HEK293 (cell line): Measurements from ENCODE around the gene DRC3.
A peak's percentile ranks its signal among the peaks of the same experiment; 100 is the strongest.

Source experiments
- CTCF ChIA-PET: fragments of 350-600 bp; formaldehyde crosslinking; extraction: SDS; loops from one replicate; lab custom pipeline; 2021; ENCODE audit warnings: antibody characterized with exemption; lab: Yijun Ruan, JAX
- POLR2A ChIA-PET: fragments of 300-600 bp; formaldehyde crosslinking; extraction: SDS; loops from one replicate; lab custom pipeline; 2020; ENCODE audit warnings: antibody characterized with exemption, inconsistent platforms; lab: Yijun Ruan, JAX
- H3K27ac ChIP-seq: fragments of 200-500 bp; sonication (Bioruptor generic); 2 replicates; pipeline ENCODE4 v1.5.1; 2014; ENCODE audit warnings: low read depth, low read length, control low read depth, inconsistent platforms; ENCODE audit errors: extremely low read depth
- H3K36me3 ChIP-seq, 2 experiments: fragments of 200-500 bp in 1 of 2; sonication (Bioruptor generic) in 1 of 2; 1 replicate in 1 of 2; 2 replicates in 1 of 2; pipeline ENCODE4 v1.5.1; 2014 to 2017; ENCODE audit warnings: inconsistent platforms in 2 of 2, low read length in 2 of 2; ENCODE audit not compliant: control insufficient read depth in 2 of 2, insufficient read depth in 1 of 2
- H3K4me1 ChIP-seq: fragments of 200-500 bp; sonication (Bioruptor generic); 2 replicates; pipeline ENCODE4 v1.5.1; 2014; ENCODE audit warnings: mild to moderate bottlenecking, low read length, inconsistent platforms; ENCODE audit not compliant: control insufficient read depth, insufficient read depth
- H3K4me3 ChIP-seq: 2 replicates; pipeline ENCODE4 v1.5.1; 2011; ENCODE audit warnings: low read depth, mild to moderate bottlenecking, control low read depth, low read length, moderate library complexity
- H3K9me3 ChIP-seq: fragments of 200-500 bp; sonication (Bioruptor generic); 2 replicates; pipeline ENCODE4 v1.5.1; 2014; ENCODE audit warnings: low read depth, low read length, inconsistent platforms; ENCODE audit not compliant: control insufficient read depth, insufficient read depth
- ATF2 ChIP-seq: fragments of 450-650 bp; formaldehyde crosslinking; IDR thresholded peaks from 2 replicates; pipeline ENCODE4 v1.5.1; 2016; ENCODE audit warnings: missing biosample characterization, missing genetic modification characterization, low read depth
- GLI2 ChIP-seq: fragments of 450-650 bp; formaldehyde crosslinking; IDR thresholded peaks from 2 replicates; pipeline ENCODE4; 2017; ENCODE audit warnings: missing biosample characterization, missing genetic modification characterization, low read depth, borderline replicate concordance
- GLIS1 ChIP-seq: fragments of 450-650 bp; formaldehyde crosslinking; IDR thresholded peaks from 2 replicates; pipeline ENCODE4 v1.5.1; 2016; ENCODE audit warnings: missing biosample characterization, missing genetic modification characterization
- SP3 ChIP-seq: fragments of 450-650 bp; formaldehyde crosslinking; IDR thresholded peaks from 2 replicates; pipeline ENCODE4 v1.5.1; 2016; ENCODE audit warnings: missing biosample characterization, missing genetic modification characterization
- ZFP41 ChIP-seq: fragments of 450-650 bp; formaldehyde crosslinking; IDR thresholded peaks from 2 replicates; pipeline ENCODE4 v1.5.1; 2016; ENCODE audit warnings: missing biosample characterization, missing genetic modification characterization, borderline replicate concordance
- ZNF133 ChIP-seq: fragments of 450-650 bp; formaldehyde crosslinking; IDR thresholded peaks from 2 replicates; pipeline ENCODE4 v1.5.1; 2016; ENCODE audit warnings: missing biosample characterization, missing genetic modification characterization
- ZNF18 ChIP-seq: fragments of 450-650 bp; formaldehyde crosslinking; IDR thresholded peaks from 2 replicates; pipeline ENCODE4 v1.5.1; 2016; ENCODE audit warnings: missing biosample characterization, missing genetic modification characterization
- ZNF274 ChIP-seq, 2 experiments: fragments of 200-500 bp in 1 of 2; fragments of 450-650 bp in 1 of 2; sonication (Bioruptor generic) in 1 of 2; formaldehyde crosslinking in 1 of 2; IDR thresholded peaks; 2 replicates each; pipeline versions ENCODE4 v1.5.1 to v1.6.1; 2014 to 2016; ENCODE audit warnings: borderline replicate concordance in 1 of 2, inconsistent platforms in 1 of 2, low read length in 1 of 2, missing biosample characterization in 1 of 2, missing genetic modification characterization in 1 of 2
- ZNF398 ChIP-seq: fragments of 450-650 bp; formaldehyde crosslinking; IDR thresholded peaks from 2 replicates; pipeline ENCODE4 v1.5.1; 2017; ENCODE audit warnings: missing biosample characterization, missing genetic modification characterization
- ZNF404 ChIP-seq: fragments of 450-650 bp; formaldehyde crosslinking; IDR thresholded peaks from 2 replicates; pipeline ENCODE4 v1.5.1; 2017; ENCODE audit warnings: missing biosample characterization, missing genetic modification characterization
- ZNF623 ChIP-seq: fragments of 450-650 bp; formaldehyde crosslinking; IDR thresholded peaks from 2 replicates; pipeline ENCODE4 v1.5.1; 2016; ENCODE audit warnings: missing biosample characterization, missing genetic modification characterization
- ZNF692 ChIP-seq: fragments of 450-650 bp; formaldehyde crosslinking; IDR thresholded peaks from 2 replicates; pipeline ENCODE4 v1.5.1; 2016; ENCODE audit warnings: missing biosample characterization, missing genetic modification characterization

Gene DRC3

GRCh38 chr17:17978481-17979424, 6.1 kb downstream of the DRC3 start:
- ChIA-PET CTCF (interaction anchor here (0.6 to 0.7 kb wide), 2 partner anchors 30 to 54 kb away, joined by 3 to 8 read pairs; no protein-coding TSS in a partner anchor), POLR2A (interaction anchor here (1.4 kb wide), 1 partner anchor 11 kb away, joined by 4 read pairs; no protein-coding TSS in a partner anchor)
- Histone ChIP-seq H3K4me3 (no peak overlapping the region), H3K36me3 (no peaks in the 10 kb centered on the region), H3K9me3 (no peaks in the 10 kb centered on the region), H3K27ac (no peak overlapping the region), H3K4me1 (no peaks in the 10 kb centered on the region)
- no peak for TF ChIP-seq ATF2 (tag by site-specific recombination)
- TF ChIP-seq ZNF274 (IDR thresholded peaks at IDR 0.05; ENCODE audit: low read length): no peak
- TF ChIP-seq ZNF274 (tag by site-specific recombination; IDR thresholded peaks at IDR 0.05; ENCODE audit: borderline replicate concordance): no peak
- TF ChIP-seq ZNF623 (tag by site-specific recombination): peak; percentile 98
- no peak for TF ChIP-seq ZNF18 (tag by site-specific recombination)

- H3K36me3 ChIP-seq: no peaks in the 10 kb centered on the region
- no peaks in the 10 kb centered on the region for H3K9me3 ChIP-seq
- no peaks in the 10 kb centered on the region for H3K4me1 ChIP-seq
- POLR2A ChIA-PET: interaction anchor here (0.7 to 2.0 kb wide), 4 partner anchors 7 to 493 kb away, joined by 3 to 9 read pairs (median 6); partner anchors contain the start of genes DRC3 and TOM1L2
- no peak for TF ChIP-seq ZNF18 (tag by site-specific recombination)
- TF ChIP-seq GLIS1 (tag by site-specific recombination): no peak
- TF ChIP-seq ZNF133 (tag by site-specific recombination): no peak
- no peak for TF ChIP-seq SP3
- TF ChIP-seq, all 188 proteins: peak for 0
- CTCF ChIA-PET: interaction anchor here (0.6 to 1.1 kb wide), 2 partner anchors 39 to 61 kb away, joined by 3 to 4 read pairs; no protein-coding TSS in a partner anchor
- Histone ChIP-seq H3K4me3 (no peak overlapping the region), H3K27ac (no peak overlapping the region)
Observed at GRCh38 chr17:17979778-17980177, 7.1 kb downstream of the DRC3 start.

- CTCF ChIA-PET: no interaction called here
- Histone ChIP-seq H3K27ac (no peak overlapping the region), H3K36me3 (no peaks in the 10 kb centered on the region), H3K4me1 (no peaks in the 10 kb centered on the region), H3K9me3 (no peaks in the 10 kb centered on the region), H3K4me3 (no peak overlapping the region)
- POLR2A ChIA-PET: interaction anchor here (2.0 kb wide), 1 partner anchor 9 kb away, joined by 9 read pairs; the partner anchor contains the start of genes DRC3 and TOM1L2
- TF ChIP-seq ZNF692 (tag by site-specific recombination): no peak
- no peak for TF ChIP-seq ZNF398
- TF ChIP-seq GLI2: no peak
- no peak for TF ChIP-seq ZFP41
- TF ChIP-seq ZNF404 (tag by site-specific recombination): no peak
Observed at GRCh38 chr17:17981330-17981729, 8.7 kb downstream of the DRC3 start.
